Adrenal gland (tissue), 12 donors: ENCODE measurements around the gene ABTB2. TPM values are rescaled to one million over a fixed set of nuclear protein-coding genes. Genes with fewer than 3 reads are reported as not detected.
"Not testable (repeated sequence)": the region's sequence is repeated elsewhere in the genome, so short reads cannot be mapped to it uniquely, and the experiment has no call there.

Experiments
- DNase-seq, 7 donors: peaks; one replicate each; pipeline ENCODE4 v3.0.0-alpha.2; 2019 to 2020
- H3K27ac ChIP-seq, 5 donors: fragments of 200-600 bp; sonication (generic) in 4 of 5; 1 replicate in 3 of 5; 2 replicates in 2 of 5; pipeline versions ENCODE4 v1.5.1 to v1.8.0; 2016 to 2020; ENCODE audit warnings: mild to moderate bottlenecking in 1 of 5
- H3K27me3 ChIP-seq: fragments of 200-600 bp; 2 replicates; pipeline ENCODE4 v1.8.0; 2021
- H3K36me3 ChIP-seq, 2 donors: fragments of 200-600 bp; replicated peaks in 1 of 2; 1 replicate in 1 of 2; 2 replicates in 1 of 2; pipeline versions ENCODE4 v1.5.1 to v1.8.0; 2018 to 2022
- H3K4me1 ChIP-seq, 2 donors: fragments of 200-600 bp; replicated peaks in 1 of 2; 1 replicate in 1 of 2; 2 replicates in 1 of 2; pipeline versions ENCODE4 v1.5.1 to v1.8.0; 2018 to 2021
- H3K4me3 ChIP-seq, 4 donors: fragments of 200-600 bp; sonication (generic) in 3 of 4; one replicate each; pipeline ENCODE4 v1.5.1; 2016 to 2018
- H3K9me3 ChIP-seq, 3 donors: fragments of 200-600 bp; sonication (generic) in 1 of 3; replicated peaks in 1 of 3; 1 replicate in 2 of 3; 2 replicates in 1 of 3; pipeline versions ENCODE4 v1.5.1 to v1.8.0; 2016 to 2021
- CTCF ChIP-seq, 6 experiments: fragments of 450-650 bp in 4 of 6; fragments of 200-600 bp in 2 of 6; sonication (generic) in 1 of 6; IDR thresholded peaks; 1 replicate in 5 of 6; 2 replicates in 1 of 6; pipeline versions ENCODE4 v1.5.1 to v1.8.0; 2016 to 2021; ENCODE audit warnings: antibody characterized with exemption in 6 of 6, mild to moderate bottlenecking in 2 of 6, moderate library complexity in 1 of 6
- POLR2A ChIP-seq, 2 donors: fragments of 450-650 bp; IDR thresholded peaks; one replicate each; pipeline ENCODE4 v1.6.1; 2017; ENCODE audit warnings: antibody characterized with exemption in 2 of 2, mild to moderate bottlenecking in 2 of 2, moderate library complexity in 1 of 2
- WGBS, 4 donors: extraction: QIAGEN DNeasy Blood & Tissue Kit in 2 of 4; methylation state at CpG; one replicate each; pipeline versions ENCODE4 v1.1.5 to v1.1.7; 2013 to 2017; 5-methylcytosine and 5-hydroxymethylcytosine counted together
- intact Hi-C, 2 donors: fragments of 100-400 bp; cut with DNase I; formaldehyde crosslinking; loops; one replicate each; pipeline versions ENCODE4 v1.14.1 to v1.15.0; 2022 to 2023
- polyA plus RNA-seq, 3 donors: library from polyadenylated mRNA; stranded (reverse); fragments of 200-250 nt in 2 of 3; fragments of 350-450 nt in 1 of 3; fragmentation: Illumina TruSeq in 1 of 3; extraction: RNeasy Lipid Tissue Mini Kit (QIAGEN cat#74804) in 1 of 3; gene quantifications; one replicate each; pipeline ENCODE4 v1.2.3, GENCODE V29; 2013 to 2014
- total RNA-seq, 9 donors: library from RNA; depleted of rRNA in 4 of 9; stranded (reverse); fragments of >200 nt in 4 of 9; fragments of 120-200 nt in 1 of 9; fragmentation: NEBNext Ultra II Directional in 1 of 9; extraction: Animal tissue kit (Norgen Biotek cat#: 25700) in 1 of 9; gene quantifications; one replicate each; pipeline versions ENCODE4 v1.1.0 to v1.2.4, GENCODE V29; 2013 to 2023
- donor health status: healthy with polysubstance abuse.
- donor health status: Bipolar disorder and iron deficiency.
- donor health status: DM: yes; HTN: yes; CAD: no.
- donor health status: DM: no; HTN: no; CAD: no.
- donor health status: DM: no; HTN: no; CAD: no.
- donor health status: DM: yes; HTN: yes; CAD: no.

The ABTB2 gene
- total and polyA plus RNA-seq, 12 donors: 1.9 to 32.3 (median 6.1) TPM

- Histone ChIP-seq H3K9me3 (no peaks in the 10 kb centered on the region), H3K36me3 (no peaks in the 10 kb centered on the region), H3K4me3 (no peak overlapping the region), H3K4me1 (no peaks in the 10 kb centered on the region), H3K27me3 (no peaks in the 10 kb centered on the region), H3K27ac (no peak overlapping the region)
- intact Hi-C loops: no loop called here
- WGBS, 4 donors: 66 to 89% (median 69%) methylated on average over 1 of the region's 1 CpG
- TF ChIP-seq CTCF (IDR thresholded peaks at IDR 0.05): no peak
- no peak for TF ChIP-seq POLR2A (IDR thresholded peaks at IDR 0.05)
- no peak for DNase-seq
These were observed 39.3 kb upstream of the ABTB2 start for GRCh38 chr11:34397120-34397519.

- no peak overlapping the region for H3K4me3 ChIP-seq
- H3K27ac ChIP-seq: no peak overlapping the region
- DNase-seq: no peak
- no peaks in the 10 kb centered on the region for H3K9me3 ChIP-seq
- intact Hi-C loops: no loop called here
- TF ChIP-seq CTCF (IDR thresholded peaks at IDR 0.05) (no peak), POLR2A (IDR thresholded peaks at IDR 0.05) (no peak)
- H3K27me3 ChIP-seq: no peaks in the 10 kb centered on the region
- no peaks in the 10 kb centered on the region for H3K4me1 ChIP-seq
- WGBS, 4 donors: 69 to 87% (median 78%) methylated on average over 1 of the region's 1 CpG
- H3K36me3 ChIP-seq: no peaks in the 10 kb centered on the region
These were observed 38.2 kb upstream of the ABTB2 start for GRCh38 chr11:34395916-34396550.

GRCh38 chr11:34394771-34395300, 37.0 kb upstream of the ABTB2 start:
- WGBS, 4 donors: 69 to 80% (median 78%) methylated on average over 5 to 6 of the region's 6 CpGs
- Histone ChIP-seq H3K27me3 (no peaks in the 10 kb centered on the region), H3K36me3 (no peaks in the 10 kb centered on the region), H3K27ac (no peak overlapping the region), H3K9me3 (no peaks in the 10 kb centered on the region), H3K4me1 (no peaks in the 10 kb centered on the region), H3K4me3 (no peak overlapping the region)
- intact Hi-C loops: no loop called here
- no peak for DNase-seq
- TF ChIP-seq POLR2A (IDR thresholded peaks at IDR 0.05) (no peak), CTCF (IDR thresholded peaks at IDR 0.05) (no peak)

- Histone ChIP-seq H3K36me3 (no peaks in the 10 kb centered on the region), H3K4me3 (no peak overlapping the region), H3K27me3 (no peaks in the 10 kb centered on the region), H3K4me1 (no peaks in the 10 kb centered on the region), H3K27ac (no peak overlapping the region), H3K9me3 (no peaks in the 10 kb centered on the region)
- intact Hi-C loops: no loop called here
- WGBS, 4 donors: 80 to 98% (median 86%) methylated on average over 1 of the region's 1 CpG
- no peak for DNase-seq
- TF ChIP-seq POLR2A (IDR thresholded peaks at IDR 0.05): no peak
- no peak for TF ChIP-seq CTCF (IDR thresholded peaks at IDR 0.05)
These were observed 29.8 kb upstream of the ABTB2 start for GRCh38 chr11:34387653-34388052.

GRCh38 chr11:34386356-34386755, 28.5 kb upstream of the ABTB2 start:
- H3K36me3 ChIP-seq, H3K4me3 ChIP-seq, H3K4me1 ChIP-seq, intact Hi-C loops, H3K9me3 ChIP-seq, DNase-seq, H3K27me3 ChIP-seq, H3K27ac ChIP-seq: not testable (repeated sequence)
- 95 to 100% (median 95%) methylated on average over 2 of the region's 2 CpGs for WGBS, 4 donors
